ENCODE measurements around the gene MRTFA. TPM values are rescaled to one million over a fixed set of nuclear protein-coding genes. Genes with fewer than 3 reads are reported as not detected.

Gene MRTFA
- total and polyA plus RNA-seq, 2 of the 13 experiments (the other 11 are each of a cell fraction or from before 2014, with no cell fraction given), result 2.4 to 8.2 TPM

DNA sequence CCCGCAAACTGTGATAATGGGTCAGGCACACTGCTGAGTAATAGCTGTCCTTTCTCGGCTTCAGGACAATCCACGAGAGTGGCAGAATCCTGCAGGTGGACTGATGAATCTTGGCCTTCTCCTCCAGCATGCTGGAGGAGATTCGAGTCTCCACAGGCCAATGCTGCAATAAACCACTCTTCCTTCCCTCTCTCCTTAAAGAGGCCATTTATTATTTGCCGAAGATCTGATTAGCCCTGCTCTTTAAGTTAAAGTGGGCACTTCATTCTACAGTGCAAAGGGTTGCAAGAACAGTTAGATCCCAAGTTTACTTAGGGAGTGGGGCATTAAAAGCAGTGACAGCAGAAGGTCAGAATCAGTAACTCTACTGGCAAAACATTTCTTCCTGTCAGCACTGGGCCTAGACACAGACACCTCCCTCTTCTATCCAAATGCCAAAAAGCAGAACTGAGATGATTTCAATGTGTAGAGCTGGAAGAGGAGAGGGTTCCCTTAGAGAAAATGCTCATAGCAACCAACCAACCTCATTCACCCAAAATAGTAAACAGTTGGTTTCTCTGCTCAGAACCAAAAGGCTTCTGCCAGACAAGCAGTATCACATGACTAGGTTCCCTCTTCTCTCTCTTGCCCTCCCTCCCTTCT is 144.4 kb downstream of the MRTFA start (continued):
- TF ChIP-seq HNF1A (IDR thresholded peaks at IDR 0.05; ENCODE audit: low read depth) (no peak), HNF1A (CRISPR knock-in tag; IDR thresholded peaks at IDR 0.05; ENCODE audit: borderline replicate concordance) (no peak)

- no TSS peak for BruUV-seq (replicated peaks)
- Histone ChIP-seq H3K36me3 (replicated peaks in 1 of 2; ENCODE audit: control insufficient read depth in 1 of 2, insufficient read depth in 2 of 2, low read length in 2 of 2) (no peaks in the 10 kb centered on the region), H3K9me3 (ENCODE audit: low read length) (no peaks in the 10 kb centered on the region), H3K4me1 (ENCODE audit: insufficient read depth, low read length) (peaks cover 14% of the 10 kb centered on the region), H2AFZ (ENCODE audit: low read length) (no peak overlapping the region), H3K27ac (ENCODE audit: extremely low read length, insufficient read depth, low read length) (no peak overlapping the region), H3K4me3 (replicated peaks in 1 of 3; ENCODE audit: insufficient read depth in 1 of 3, low read depth in 2 of 3, low read length in 3 of 3) (no peak overlapping the region), H3K27me3 (ENCODE audit: control insufficient read depth in 1 of 2, insufficient read depth in 2 of 2, low read length in 2 of 2) (no peaks in the 10 kb centered on the region), H3K4me2 (ENCODE audit: low read depth, low read length) (no peak overlapping the region), H3K79me2 (ENCODE audit: insufficient read depth, low read length) (no peaks in the 10 kb centered on the region), H3K9ac (ENCODE audit: insufficient read depth, low read depth, low read length) (no peak overlapping the region), H4K20me1 (ENCODE audit: insufficient read depth, low read length) (no peaks in the 10 kb centered on the region)
- 39% methylated on average over 3 of the region's 3 CpGs for WGBS (ENCODE audit: low lambda C conversion rate)
- DNase-seq (ENCODE audit: low spot score) (peak; percentile 17), ATAC-seq (peak; percentile 50; the same call in 2 of the 3 replicates), FAIRE-seq (peak; percentile 86)
- POLR2A ChIA-PET, result interaction anchor here (0.9 kb wide), 1 partner anchor 10 kb away, joined by 4 read pairs; no protein-coding TSS in a partner anchor
- in situ Hi-C loops (cut with HindIII; ENCODE audit: extremely low pct_ligation_motif_present, low pct_unique_long_range_greater_than_20kb) (loop anchor here (5.0 kb wide), 1 partner anchor 50 kb away; no protein-coding TSS in a partner anchor), intact Hi-C loops (cut with micrococcal nuclease; ENCODE audit: unreplicated experiment) (loop anchor here (2.0 kb wide), 1 partner anchor 49 kb away; no protein-coding TSS in a partner anchor)
- CTCF ChIA-PET (ENCODE audit: low intra/inter-chr PET ratio, low total read pairs), result interaction anchor here (1.6 kb wide), 1 partner anchor 51 kb away, joined by 16 read pairs; no protein-coding TSS in a partner anchor
- TF ChIP-seq, protein P1, sequence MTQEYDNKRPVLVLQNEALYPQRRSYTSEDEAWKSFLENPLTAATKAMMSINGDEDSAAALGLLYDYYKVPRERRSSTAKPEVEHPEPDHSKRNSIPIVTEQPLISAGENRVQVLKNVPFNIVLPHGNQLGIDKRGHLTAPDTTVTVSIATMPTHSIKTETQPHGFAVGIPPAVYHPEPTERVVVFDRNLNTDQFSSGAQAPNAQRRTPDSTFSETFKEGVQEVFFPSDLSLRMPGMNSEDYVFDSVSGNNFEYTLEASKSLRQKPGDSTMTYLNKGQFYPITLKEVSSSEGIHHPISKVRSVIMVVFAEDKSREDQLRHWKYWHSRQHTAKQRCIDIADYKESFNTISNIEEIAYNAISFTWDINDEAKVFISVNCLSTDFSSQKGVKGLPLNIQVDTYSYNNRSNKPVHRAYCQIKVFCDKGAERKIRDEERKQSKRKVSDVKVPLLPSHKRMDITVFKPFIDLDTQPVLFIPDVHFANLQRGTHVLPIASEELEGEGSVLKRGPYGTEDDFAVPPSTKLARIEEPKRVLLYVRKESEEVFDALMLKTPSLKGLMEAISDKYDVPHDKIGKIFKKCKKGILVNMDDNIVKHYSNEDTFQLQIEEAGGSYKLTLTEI (CRISPR knock-in tag; conservative IDR thresholded peaks at IDR 0.05), result no peak
- peak; percentile 56; the same call in 1 of the 2 replicates for TF ChIP-seq SMC3 (IDR thresholded peaks at IDR 0.05; ENCODE audit: low read length)
- TF ChIP-seq, protein P2, sequence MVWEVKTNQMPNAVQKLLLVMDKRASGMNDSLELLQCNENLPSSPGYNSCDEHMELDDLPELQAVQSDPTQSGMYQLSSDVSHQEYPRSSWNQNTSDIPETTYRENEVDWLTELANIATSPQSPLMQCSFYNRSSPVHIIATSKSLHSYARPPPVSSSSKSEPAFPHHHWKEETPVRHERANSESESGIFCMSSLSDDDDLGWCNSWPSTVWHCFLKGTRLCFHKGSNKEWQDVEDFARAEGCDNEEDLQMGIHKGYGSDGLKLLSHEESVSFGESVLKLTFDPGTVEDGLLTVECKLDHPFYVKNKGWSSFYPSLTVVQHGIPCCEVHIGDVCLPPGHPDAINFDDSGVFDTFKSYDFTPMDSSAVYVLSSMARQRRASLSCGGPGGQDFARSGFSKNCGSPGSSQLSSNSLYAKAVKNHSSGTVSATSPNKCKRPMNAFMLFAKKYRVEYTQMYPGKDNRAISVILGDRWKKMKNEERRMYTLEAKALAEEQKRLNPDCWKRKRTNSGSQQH (CRISPR knock-in tag; IDR thresholded peaks at IDR 0.05; ENCODE audit: low read depth), result no peak
- no peak for TF ChIP-seq BCL3 (CRISPR knock-in tag; IDR thresholded peaks at IDR 0.05)
- TF ChIP-seq MAFK (conservative IDR thresholded peaks at IDR 0.05 in 1 of 2, IDR thresholded peaks at IDR 0.05 in 1 of 2; ENCODE audit: low read length in 2 of 2), result 0 out of 4 replicates have a peak, but pooled peaks of 1 of the 2 experiments have one; percentile 0
- 0 out of 2 replicates have a peak, but pooled peaks have one; percentile 5 for TF ChIP-seq HOXA5 (CRISPR knock-in tag; IDR thresholded peaks at IDR 0.05)
- TF ChIP-seq TEAD3 (CRISPR knock-in tag; optimal IDR thresholded peaks at IDR 0.05; ENCODE audit: borderline replicate concordance), result no peak
Measured at GRCh38 chr22:40487663-40488249, 148.8 kb downstream of the MRTFA start.

All from HepG2 (cell line).